Activated CD4-positive, alpha-beta T cell treated with anti-CD3 and anti-CD28 coated beads for 36 hours (primary cell): Measurements from ENCODE around the gene TPSB2. TPM values are rescaled to one million over a fixed set of nuclear protein-coding genes. Genes with fewer than 3 reads are reported as not detected.
"Not testable (repeated sequence)": the region's sequence is repeated elsewhere in the genome, so short reads cannot be mapped to it uniquely, and the experiment has no call there.

Source experiments
- ATAC-seq: fragments of 200-7000 bp; cut with Tn5 transposase; one replicate; pipeline ENCODE4 v1.10.0; 2021; ENCODE audit warnings: mild to moderate bottlenecking, moderate library complexity
- CTCF ChIA-PET: fragments of 350-600 bp; sonication (Branson Sonifier 250); formaldehyde crosslinking; loops from one replicate; lab custom pipeline; 2021; ENCODE audit warnings: antibody characterized with exemption; lab: Charles Lee
- POLR2A ChIA-PET: fragments of 350-600 bp; sonication (Branson Sonifier 250); formaldehyde crosslinking; loops from one replicate; lab custom pipeline; 2021; ENCODE audit warnings: antibody characterized with exemption, inconsistent platforms; lab: Charles Lee
- DNase-seq: peaks from one replicate; pipeline ENCODE4 v3.0.0-alpha.2; 2020
- H3K27ac Mint-ChIP-seq: one replicate; pipeline ENCODE4 v1.8.0; 2021; ENCODE audit warnings: mixed read lengths
- H3K27me3 Mint-ChIP-seq: one replicate; pipeline ENCODE4 v1.8.0; 2021; ENCODE audit warnings: mixed read lengths
- H3K36me3 Mint-ChIP-seq: one replicate; pipeline ENCODE4 v1.8.0; 2021; ENCODE audit warnings: low read depth, mixed read lengths
- H3K4me1 Mint-ChIP-seq: one replicate; pipeline ENCODE4 v1.8.0; 2021; ENCODE audit warnings: mixed read lengths
- H3K4me3 Mint-ChIP-seq: one replicate; pipeline ENCODE4 v1.8.0; 2021; ENCODE audit warnings: mild to moderate bottlenecking, moderate library complexity, mixed read lengths
- H3K9me3 Mint-ChIP-seq: one replicate; pipeline ENCODE4 v1.8.0; 2021; ENCODE audit warnings: low read depth, mixed read lengths
- intact Hi-C, 2 experiments: fragments of 100-400 bp; cut with DNase I in 1 of 2; cut with micrococcal nuclease in 1 of 2; formaldehyde crosslinking; loops; one replicate each; pipeline versions ENCODE4 v1.14.2 to v1.15.1; 2022 to 2024; cut with DNase I, micrococcal nuclease
- total RNA-seq, 2 experiments: library from RNA; stranded (reverse); gene quantifications; one replicate each; pipeline ENCODE4 v1.2.3, GENCODE V29; 2021

The TPSB2 gene
- total RNA-seq, 2 experiments from 2014 or later, result not detected

DNA sequence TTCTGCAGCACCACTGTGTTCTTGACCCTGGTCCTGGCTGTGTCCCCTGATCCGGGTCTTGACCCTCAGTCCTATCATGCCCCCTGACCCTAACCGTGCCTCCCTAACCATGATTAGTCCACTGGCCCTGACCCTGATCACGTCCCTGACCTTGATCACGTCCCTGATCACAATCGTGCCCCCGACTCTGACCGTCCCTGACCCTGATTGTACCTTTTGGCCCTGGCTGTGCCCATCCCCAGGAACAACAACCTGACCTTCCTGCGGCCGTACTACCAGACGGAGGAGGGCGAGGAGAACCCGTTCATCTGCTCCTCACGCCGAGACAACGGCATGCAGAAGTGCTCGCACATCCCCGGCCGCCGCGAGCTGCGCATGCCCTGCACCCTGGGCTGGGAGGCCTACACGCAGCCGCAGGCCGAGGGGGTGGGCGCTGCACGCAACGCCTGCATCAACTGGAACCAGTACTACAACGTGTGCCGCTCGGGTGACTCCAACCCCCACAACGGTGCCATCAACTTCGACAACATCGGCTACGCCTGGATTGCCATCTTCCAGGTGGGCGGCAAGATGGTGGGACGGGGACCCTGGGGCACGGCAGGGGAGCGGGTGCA is 29.9 kb downstream of the TPSB2 start:
- no peak for DNase-seq
- Mint-ChIP-seq H3K9me3 (no peaks in the 10 kb centered on the region), H3K27ac (no peak overlapping the region), H3K4me1 (no peaks in the 10 kb centered on the region), H3K27me3 (no peaks in the 10 kb centered on the region), H3K4me3 (no peak overlapping the region), H3K36me3 (no peaks in the 10 kb centered on the region)
- ChIA-PET POLR2A (no interaction called here), CTCF (no interaction called here)
- ATAC-seq, result no peak
- intact Hi-C loops, result no loop called here

DNA sequence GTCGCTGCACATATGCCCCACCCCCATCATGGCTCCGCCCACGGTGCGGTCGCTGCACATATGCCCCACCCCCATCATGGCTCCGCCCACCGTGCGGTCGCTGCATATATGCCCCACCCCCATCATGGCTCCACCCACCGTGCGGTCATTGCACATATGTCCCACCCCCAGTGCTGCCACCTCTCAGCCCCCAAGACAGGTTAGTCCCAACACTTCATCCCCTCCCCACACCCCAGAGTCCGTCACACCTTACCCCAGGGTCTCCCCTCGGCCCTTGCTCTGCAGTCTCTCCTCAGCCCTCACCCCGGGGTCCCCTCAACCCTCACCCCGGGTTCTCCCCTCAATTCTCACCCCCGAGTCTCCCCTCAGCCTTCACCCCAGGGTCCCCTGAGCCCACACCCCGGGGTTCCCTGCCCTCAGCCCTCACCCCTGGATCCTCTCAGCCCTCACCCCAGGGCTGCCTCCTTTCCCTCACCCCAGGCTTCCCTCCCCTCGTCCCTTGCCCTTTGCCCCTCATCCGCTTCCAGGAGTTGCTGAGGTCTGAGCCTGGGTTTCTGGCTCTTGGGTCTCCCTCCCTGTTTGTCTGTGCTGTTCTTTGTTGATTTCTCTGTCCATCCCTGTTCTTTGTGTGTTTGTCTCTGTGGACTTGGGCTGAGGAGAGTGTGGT is 30.5 kb downstream of the TPSB2 start:
- Mint-ChIP-seq H3K4me1 (no peaks in the 10 kb centered on the region), H3K9me3 (no peaks in the 10 kb centered on the region), H3K36me3 (no peaks in the 10 kb centered on the region), H3K4me3 (no peak overlapping the region), H3K27me3 (no peaks in the 10 kb centered on the region), H3K27ac (no peak overlapping the region)
- ATAC-seq, result no peak
- peak; percentile 20 for DNase-seq
- intact Hi-C loops, result no loop called here
- CTCF ChIA-PET, result no interaction called here
- POLR2A ChIA-PET, result no interaction called here

DNA sequence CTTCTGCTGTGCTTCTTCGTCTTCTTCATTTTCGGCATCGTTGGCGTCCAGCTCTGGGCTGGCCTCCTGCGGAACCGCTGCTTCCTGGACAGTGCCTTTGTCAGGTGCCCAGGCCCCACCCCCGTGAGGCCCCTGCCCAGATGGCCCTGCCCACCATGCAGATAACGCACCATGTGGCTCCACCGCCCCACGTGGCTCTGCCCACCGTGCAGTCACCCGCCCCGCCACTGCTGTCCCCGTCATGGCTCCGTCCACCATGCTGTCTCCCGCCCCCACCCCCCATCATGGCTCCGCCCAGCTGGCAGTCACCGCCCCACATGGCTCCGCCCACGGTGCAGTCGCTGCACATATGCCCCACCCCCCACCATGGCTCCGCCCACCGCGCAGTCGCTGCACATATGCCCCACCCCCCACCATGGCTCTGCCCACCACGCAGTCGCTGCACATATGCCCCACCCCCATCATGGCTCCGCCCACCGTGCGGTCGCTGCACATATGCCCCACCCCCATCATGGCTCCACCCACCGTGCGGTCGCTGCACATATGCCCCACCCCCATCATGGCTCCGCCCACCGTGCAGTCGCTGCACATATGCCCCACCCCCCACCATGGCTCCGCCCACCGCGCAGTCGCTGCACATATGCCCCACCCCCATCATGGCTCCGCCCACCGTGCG is 31.2 kb downstream of the TPSB2 start:
- H3K4me1 Mint-ChIP-seq, H3K9me3 Mint-ChIP-seq, H3K27me3 Mint-ChIP-seq, intact Hi-C loops, ATAC-seq, H3K36me3 Mint-ChIP-seq, CTCF ChIA-PET, H3K4me3 Mint-ChIP-seq, POLR2A ChIA-PET, H3K27ac Mint-ChIP-seq: not testable (repeated sequence)
- DNase-seq, result peak; percentile 57

DNA sequence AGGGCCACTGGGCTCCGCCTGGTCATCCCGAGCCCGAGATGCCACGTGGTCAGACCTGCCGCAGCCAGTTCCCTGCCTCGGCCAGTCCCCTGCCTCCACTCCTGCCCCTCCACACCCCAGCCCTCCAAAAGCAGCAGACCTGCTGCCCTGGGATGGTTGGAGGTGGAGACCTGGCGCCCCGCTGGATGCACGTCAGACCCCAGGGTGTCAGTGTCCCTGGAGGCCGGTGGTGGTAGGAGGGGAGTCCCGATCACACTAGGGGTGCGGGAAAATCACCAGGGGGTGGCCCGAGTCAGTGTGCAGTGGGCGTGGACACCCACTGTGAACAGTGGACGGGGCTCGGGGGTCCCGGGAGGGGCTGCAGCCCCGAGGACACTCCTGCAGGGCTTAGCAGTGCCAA is 31.8 kb downstream of the TPSB2 start:
- Mint-ChIP-seq H3K4me1 (no peaks in the 10 kb centered on the region), H3K36me3 (no peaks in the 10 kb centered on the region), H3K27me3 (no peaks in the 10 kb centered on the region), H3K27ac (no peak overlapping the region), H3K9me3 (no peaks in the 10 kb centered on the region), H3K4me3 (no peak overlapping the region)
- ATAC-seq, result no peak
- intact Hi-C loops, result no loop called here
- POLR2A ChIA-PET, result no interaction called here
- no peak for DNase-seq
- CTCF ChIA-PET, result no interaction called here

DNA sequence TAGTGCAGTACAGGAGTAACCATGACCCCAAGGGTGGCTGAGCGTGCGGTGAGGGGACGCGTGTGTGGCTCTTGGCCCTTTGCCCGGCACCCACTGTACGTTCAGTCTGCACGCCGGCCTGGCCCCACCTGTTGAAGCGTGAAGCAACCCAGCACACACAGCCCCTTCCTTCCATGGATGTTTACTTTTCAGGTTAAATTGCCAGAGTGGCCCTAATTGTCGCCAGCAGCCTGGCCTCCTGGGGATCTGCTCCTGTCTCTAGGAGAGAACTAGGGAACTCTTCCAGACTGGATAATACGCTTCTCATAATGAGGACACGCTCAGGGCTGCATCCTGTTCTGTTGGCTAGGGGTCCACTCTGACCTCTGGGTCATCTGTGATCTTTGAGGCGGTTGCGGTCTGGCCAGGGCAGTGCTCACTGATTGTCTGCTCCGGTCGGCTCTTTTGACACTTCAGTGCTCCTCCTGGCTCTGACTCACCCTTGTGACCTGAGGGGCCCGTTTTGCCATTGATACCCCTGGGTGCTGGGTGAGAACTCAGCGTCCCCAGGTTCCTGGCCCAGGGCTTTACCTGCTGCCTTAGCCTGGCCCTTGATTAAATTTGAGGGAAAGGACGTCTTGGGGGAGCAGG is 32.6 kb downstream of the TPSB2 start:
- H3K36me3 Mint-ChIP-seq, result no peaks in the 10 kb centered on the region
- no peak overlapping the region for H3K27ac Mint-ChIP-seq
- CTCF ChIA-PET, result no interaction called here
- no peaks in the 10 kb centered on the region for H3K4me1 Mint-ChIP-seq
- no peaks in the 10 kb centered on the region for H3K27me3 Mint-ChIP-seq
- POLR2A ChIA-PET, result no interaction called here
- DNase-seq, result no peak
- intact Hi-C loops, result no loop called here
- H3K4me3 Mint-ChIP-seq, result no peak overlapping the region
- no peaks in the 10 kb centered on the region for H3K9me3 Mint-ChIP-seq
- ATAC-seq, result no peak

DNA sequence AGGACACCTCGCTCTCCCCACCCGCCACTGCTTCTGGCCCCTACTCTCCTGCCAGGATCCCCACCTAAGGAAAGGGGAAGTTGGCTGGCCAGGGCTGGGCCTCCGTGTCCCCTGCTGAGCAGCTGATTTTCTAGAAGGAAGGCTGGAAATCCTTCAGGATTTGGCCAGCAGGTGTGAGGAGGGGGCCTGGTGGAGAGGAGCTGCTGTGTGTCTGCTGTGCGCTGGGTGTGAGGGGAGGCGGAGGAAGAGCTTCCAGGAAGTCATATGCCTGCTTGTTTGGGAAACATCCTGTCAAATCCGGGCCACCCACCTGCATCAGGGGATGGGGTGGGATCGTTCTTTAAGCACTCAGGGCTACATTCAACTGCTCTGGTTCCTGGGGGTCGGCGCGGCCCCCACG is 33.5 kb downstream of the TPSB2 start:
- POLR2A ChIA-PET, result no interaction called here
- H3K9me3 Mint-ChIP-seq, result no peaks in the 10 kb centered on the region
- no peaks in the 10 kb centered on the region for H3K36me3 Mint-ChIP-seq
- no peaks in the 10 kb centered on the region for H3K27me3 Mint-ChIP-seq
- CTCF ChIA-PET, result no interaction called here
- intact Hi-C loops, result no loop called here
- ATAC-seq, result no peak
- H3K27ac Mint-ChIP-seq, result no peak overlapping the region
- no peaks in the 10 kb centered on the region for H3K4me1 Mint-ChIP-seq
- H3K4me3 Mint-ChIP-seq, result no peak overlapping the region
- DNase-seq, result no peak

DNA sequence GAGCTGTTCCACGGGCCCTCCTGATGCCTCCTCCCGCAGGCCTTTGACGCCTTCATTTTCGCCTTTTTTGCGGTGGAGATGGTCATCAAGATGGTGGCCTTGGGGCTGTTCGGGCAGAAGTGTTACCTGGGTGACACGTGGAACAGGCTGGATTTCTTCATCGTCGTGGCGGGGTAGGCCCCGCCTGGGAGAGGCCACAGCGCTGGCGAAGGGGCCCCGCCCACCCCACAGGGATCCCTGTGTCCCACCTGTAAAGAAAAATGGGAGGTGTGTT is 34.7 kb downstream of the TPSB2 start:
- H3K36me3 Mint-ChIP-seq, result no peaks in the 10 kb centered on the region
- no peaks in the 10 kb centered on the region for H3K4me1 Mint-ChIP-seq
- H3K27ac Mint-ChIP-seq, result no peak overlapping the region
- no peaks in the 10 kb centered on the region for H3K27me3 Mint-ChIP-seq
- no peaks in the 10 kb centered on the region for H3K9me3 Mint-ChIP-seq
- no peak overlapping the region for H3K4me3 Mint-ChIP-seq
- CTCF ChIA-PET, result no interaction called here
- ATAC-seq, result no peak
- intact Hi-C loops, result loop anchor here (2.0 kb wide), 2 partner anchors 89 to 139 kb away; no protein-coding TSS in a partner anchor
- POLR2A ChIA-PET, result no interaction called here
- no peak for DNase-seq

DNA sequence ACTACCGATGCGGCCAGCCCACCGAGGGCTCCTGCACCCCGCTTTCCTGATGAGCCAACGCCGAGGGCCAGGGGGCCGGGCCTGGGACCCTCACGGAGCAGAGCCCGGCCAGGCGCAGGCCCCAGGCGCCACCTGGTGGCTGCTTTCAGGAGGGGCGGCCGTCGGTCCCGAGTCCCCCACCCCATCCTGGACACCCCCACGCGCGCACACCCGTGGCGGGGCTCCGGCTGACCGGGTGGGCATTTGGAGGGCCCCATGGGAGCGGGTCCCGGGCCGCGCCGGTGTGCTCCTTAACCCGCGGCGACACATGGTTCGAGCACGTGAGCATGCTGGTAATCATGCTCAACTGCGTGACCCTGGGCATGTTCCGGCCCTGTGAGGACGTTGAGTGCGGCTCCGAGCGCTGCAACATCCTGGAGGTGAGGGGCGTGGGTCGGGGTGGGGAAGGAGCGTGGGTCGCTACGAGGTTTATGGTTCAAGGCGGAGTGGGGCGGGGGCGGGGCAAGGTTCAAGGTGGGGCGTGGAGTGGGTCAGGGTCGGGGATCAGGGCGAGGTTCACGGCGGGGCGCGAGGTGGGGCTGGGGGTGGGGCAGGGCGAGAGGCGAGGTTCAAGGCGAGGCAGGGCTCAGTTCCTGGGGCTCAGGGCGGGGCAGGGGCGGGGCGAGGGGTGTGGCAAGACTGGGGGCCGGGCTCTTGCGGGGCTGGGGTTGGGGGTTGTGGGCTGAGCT is 35.2 kb downstream of the TPSB2 start:
- POLR2A ChIA-PET, result interaction anchor here (0.6 kb wide), 1 partner anchor 230 kb away, joined by 4 read pairs; no protein-coding TSS in a partner anchor
- Mint-ChIP-seq H3K36me3 (no peaks in the 10 kb centered on the region), H3K27ac (no peak overlapping the region), H3K4me3 (no peak overlapping the region), H3K4me1 (no peaks in the 10 kb centered on the region), H3K9me3 (no peaks in the 10 kb centered on the region), H3K27me3 (no peaks in the 10 kb centered on the region)
- CTCF ChIA-PET, result no interaction called here
- ATAC-seq, result peak; percentile 43
- DNase-seq, result peak; percentile 49
- intact Hi-C loops, result loop anchor here (1.0 to 5.0 kb wide), 4 partner anchors 88 to 383 kb away; no protein-coding TSS in a partner anchor

DNA sequence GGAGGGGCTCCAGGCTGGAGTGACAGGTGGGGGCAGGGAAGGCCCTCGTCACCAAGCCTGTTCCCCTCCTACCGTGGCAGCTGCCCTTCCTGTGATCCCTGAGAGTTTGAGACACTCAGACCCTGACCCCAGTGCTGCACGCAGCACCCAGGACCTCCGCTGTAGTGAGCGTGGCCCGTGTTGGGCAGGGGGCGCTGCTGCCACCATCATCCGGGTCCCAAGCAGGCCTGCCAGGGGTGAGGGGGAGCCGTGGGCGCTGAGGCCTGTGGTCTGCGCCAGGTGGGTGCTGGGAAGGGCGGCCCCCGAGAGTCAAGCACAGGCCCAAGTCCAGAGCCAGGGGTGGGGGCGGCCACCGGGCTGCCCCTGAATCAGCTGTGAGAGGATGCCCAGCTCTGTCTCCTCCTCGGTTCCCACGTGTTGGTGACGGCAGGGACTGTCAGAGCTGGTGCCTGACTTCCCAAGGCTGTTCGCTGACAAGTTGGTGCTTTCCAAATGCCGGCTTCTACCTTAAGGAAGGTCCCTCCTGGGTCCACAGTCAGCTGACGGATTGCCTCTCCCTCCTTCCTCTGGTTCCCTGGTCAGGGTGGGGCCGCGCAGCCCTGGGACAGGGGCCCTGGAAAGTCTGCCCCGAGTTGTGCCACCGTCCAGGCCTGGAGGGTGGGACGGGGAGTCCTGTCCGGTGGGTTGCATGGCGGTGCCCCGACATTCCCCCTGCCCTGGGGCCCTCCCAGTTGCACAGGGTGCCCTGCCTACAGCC is 36.0 kb downstream of the TPSB2 start:
- Mint-ChIP-seq H3K9me3 (no peaks in the 10 kb centered on the region), H3K27me3 (no peaks in the 10 kb centered on the region), H3K36me3 (no peaks in the 10 kb centered on the region), H3K27ac (no peak overlapping the region), H3K4me3 (no peak overlapping the region), H3K4me1 (no peaks in the 10 kb centered on the region)
- ChIA-PET CTCF (no interaction called here), POLR2A (interaction anchor here (0.6 kb wide), 1 partner anchor 230 kb away, joined by 4 read pairs; no protein-coding TSS in a partner anchor)
- intact Hi-C loops, result loop anchor here (1.0 to 5.0 kb wide), 4 partner anchors 87 to 382 kb away; no protein-coding TSS in a partner anchor
- DNase-seq, result no peak
- ATAC-seq, result no peak

DNA sequence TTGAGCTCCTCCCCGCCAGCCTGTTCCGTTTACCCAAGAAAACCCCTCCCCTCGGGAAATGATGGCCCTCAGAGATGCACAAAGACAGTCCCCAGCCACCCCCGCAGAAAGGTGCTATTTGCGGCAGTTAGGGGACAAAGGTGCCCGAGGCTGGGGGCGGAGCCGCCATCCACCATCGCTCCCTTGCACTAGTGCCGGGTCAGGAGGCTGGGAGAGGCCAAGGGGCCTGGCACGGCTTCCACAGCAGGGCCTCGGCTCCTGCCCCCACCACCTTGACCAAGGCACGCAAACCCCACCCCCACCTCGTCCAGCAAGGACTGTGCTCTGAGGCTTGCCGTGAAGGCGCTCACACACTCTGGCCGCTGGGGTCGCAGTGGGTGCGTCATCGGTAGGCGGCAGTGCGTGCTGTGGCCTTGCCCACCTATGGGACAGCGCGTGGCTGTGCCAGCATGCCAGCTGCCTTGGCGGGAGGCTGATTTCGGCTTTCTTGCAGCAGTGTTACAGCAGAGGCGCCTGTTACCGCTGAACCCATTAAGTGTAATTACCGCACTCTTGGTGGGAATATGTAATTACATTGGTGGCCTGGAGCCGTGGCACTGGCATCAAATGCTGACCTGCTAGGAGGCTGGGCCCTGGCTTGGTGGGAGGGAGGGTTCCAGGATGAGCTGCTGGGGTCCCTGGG is 36.7 kb downstream of the TPSB2 start:
- H3K36me3 Mint-ChIP-seq, result no peaks in the 10 kb centered on the region
- no peaks in the 10 kb centered on the region for H3K4me1 Mint-ChIP-seq
- ATAC-seq (no peak), DNase-seq (no peak)
- H3K27ac Mint-ChIP-seq, result no peak overlapping the region
- ChIA-PET POLR2A (no interaction called here), CTCF (interaction anchor here (0.6 kb wide), 1 partner anchor 146 kb away, joined by 3 read pairs; no protein-coding TSS in a partner anchor)
- no peaks in the 10 kb centered on the region for H3K27me3 Mint-ChIP-seq
- no peak overlapping the region for H3K4me3 Mint-ChIP-seq
- intact Hi-C loops, result loop anchor here in 1 of 2 experiments (5.0 kb wide), 1 partner anchor 381 kb away; no protein-coding TSS in a partner anchor
- H3K9me3 Mint-ChIP-seq, result no peaks in the 10 kb centered on the region
